KMS-11 (cell line): Measurements from ENCODE around the gene RALGDS.

Source experiments
- H2AFZ ChIP-seq: fragments of 200-600 bp; sonication (generic); 2 replicates; pipeline ENCODE4 v1.6.1; 2016; ENCODE audit warnings: antibody characterized with exemption, mixed run types, low read depth
- H3K27ac ChIP-seq: fragments of 200-600 bp; sonication (generic); 2 replicates; pipeline ENCODE4 v1.6.1; 2016; ENCODE audit warnings: mild to moderate bottlenecking, mixed run types
- H3K27me3 ChIP-seq: fragments of 200-600 bp; sonication (generic); 2 replicates; pipeline ENCODE4 v1.6.1; 2017; ENCODE audit warnings: mild to moderate bottlenecking, low read depth, mixed run types, moderate library complexity; ENCODE audit not compliant: insufficient read depth
- H3K36me3 ChIP-seq: fragments of 200-600 bp; sonication (generic); 2 replicates; pipeline ENCODE4 v1.6.1; 2017; ENCODE audit warnings: mild to moderate bottlenecking, mixed run types; ENCODE audit not compliant: insufficient read depth
- H3K4me1 ChIP-seq: fragments of 200-600 bp; sonication (generic); 2 replicates; pipeline ENCODE4 v1.6.1; 2016; ENCODE audit warnings: mild to moderate bottlenecking, low read depth, mixed run types; ENCODE audit not compliant: poor library complexity, severe bottlenecking
- H3K4me2 ChIP-seq: fragments of 200-600 bp; sonication (generic); 2 replicates; pipeline ENCODE4 v1.7.0; 2016; ENCODE audit warnings: mild to moderate bottlenecking, mixed run types
- H3K4me3 ChIP-seq: fragments of 200-600 bp; sonication (generic); IDR thresholded peaks from 2 replicates; pipeline ENCODE4 v1.6.1; 2017; ENCODE audit warnings: low read depth, low read length, mixed read lengths; ENCODE audit not compliant: insufficient read depth
- H3K79me2 ChIP-seq: fragments of 200-600 bp; sonication (generic); 2 replicates; pipeline ENCODE4 v1.6.1; 2016; ENCODE audit warnings: low read depth, mixed run types; ENCODE audit not compliant: insufficient read depth
- H3K9ac ChIP-seq: fragments of 200-600 bp; sonication (generic); 2 replicates; pipeline ENCODE4 v1.6.1; 2016; ENCODE audit warnings: mild to moderate bottlenecking, mixed run types
- H4K20me1 ChIP-seq: fragments of 200-600 bp; sonication (generic); 2 replicates; pipeline ENCODE4 v1.6.1; 2016; ENCODE audit warnings: mild to moderate bottlenecking, mixed run types; ENCODE audit not compliant: insufficient read depth
- CTCF ChIP-seq: fragments of 200-600 bp; sonication (generic); conservative IDR thresholded peaks from 2 replicates; pipeline ENCODE4 v1.6.1; 2017; ENCODE audit warnings: low read depth, mild to moderate bottlenecking, antibody characterized with exemption, low read length, moderate library complexity, mixed read lengths

The RALGDS gene

GRCh38 chr9:133124907-133125275 is 3.9 kb upstream of the RALGDS start:
- TF ChIP-seq CTCF: no peak
- Histone ChIP-seq H3K79me2 (no peaks in the 10 kb centered on the region), H4K20me1 (no peaks in the 10 kb centered on the region)

DNA sequence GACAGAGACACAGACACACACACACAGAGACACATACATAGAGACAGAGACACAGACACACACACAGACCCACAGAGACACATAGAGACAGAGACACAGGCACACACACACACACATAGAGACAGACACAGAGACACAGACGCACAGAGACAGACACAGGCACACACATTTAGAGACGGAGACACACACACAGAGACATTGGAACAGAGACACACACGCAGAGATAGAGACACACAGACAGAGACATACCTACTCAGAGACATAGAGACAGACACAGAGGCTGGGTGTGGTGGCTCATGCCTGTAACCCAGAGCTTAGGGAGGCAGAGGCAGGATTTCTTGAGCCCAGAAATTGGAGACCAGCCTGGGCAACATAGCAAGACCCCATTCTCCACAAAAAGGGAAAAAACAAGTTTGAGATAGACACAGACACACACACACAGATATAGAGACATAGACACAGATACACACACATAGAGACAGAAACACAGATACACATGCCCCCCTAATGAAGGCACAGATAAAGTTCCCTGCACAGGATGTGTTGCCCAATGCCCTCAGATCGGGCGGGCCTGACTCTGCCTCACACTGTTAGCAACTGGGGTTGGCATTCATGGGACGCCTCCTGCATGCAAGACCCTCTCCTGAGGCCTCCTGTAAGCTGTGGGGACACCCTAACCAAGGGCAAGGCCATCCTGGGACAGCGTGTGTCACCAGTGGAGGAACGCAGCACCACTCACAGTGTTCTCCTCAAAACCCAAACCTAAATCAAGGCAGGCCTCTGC is 3.3 kb upstream of the RALGDS start:
- no peak for TF ChIP-seq CTCF
- H3K79me2 ChIP-seq: no peaks in the 10 kb centered on the region
- H3K27ac ChIP-seq: no peak overlapping the region
- no peaks in the 10 kb centered on the region for H3K36me3 ChIP-seq
- H3K4me3 ChIP-seq: no peak overlapping the region
- H3K9ac ChIP-seq: no peak overlapping the region
- H2AFZ ChIP-seq: no peak overlapping the region
- H3K4me1 ChIP-seq: peaks cover 5% of the 10 kb centered on the region
- H3K27me3 ChIP-seq: no peaks in the 10 kb centered on the region
- H3K4me2 ChIP-seq: no peak overlapping the region
- no peaks in the 10 kb centered on the region for H4K20me1 ChIP-seq

More at GRCh38 chr9:133124907-133125275, 3.9 kb upstream of the RALGDS start:
- Histone ChIP-seq H3K27me3 (no peaks in the 10 kb centered on the region), H3K9ac (no peak overlapping the region), H3K36me3 (no peaks in the 10 kb centered on the region), H3K4me3 (no peak overlapping the region), H3K27ac (no peak overlapping the region), H2AFZ (no peak overlapping the region), H3K4me1 (peaks cover 5% of the 10 kb centered on the region), H3K4me2 (no peak overlapping the region)

- H3K27me3 ChIP-seq: no peaks in the 10 kb centered on the region
- H3K9ac ChIP-seq: no peak overlapping the region
- no peak for TF ChIP-seq CTCF
- no peaks in the 10 kb centered on the region for H4K20me1 ChIP-seq
- no peak overlapping the region for H3K4me2 ChIP-seq
- H3K27ac ChIP-seq: no peak overlapping the region
- no peaks in the 10 kb centered on the region for H3K79me2 ChIP-seq
- no peaks in the 10 kb centered on the region for H3K36me3 ChIP-seq
- H2AFZ ChIP-seq: no peak overlapping the region
- H3K4me1 ChIP-seq: peaks cover 5% of the 10 kb centered on the region
- H3K4me3 ChIP-seq: no peak overlapping the region
Observed at GRCh38 chr9:133122935-133123611, 2.0 kb upstream of the RALGDS start.

DNA sequence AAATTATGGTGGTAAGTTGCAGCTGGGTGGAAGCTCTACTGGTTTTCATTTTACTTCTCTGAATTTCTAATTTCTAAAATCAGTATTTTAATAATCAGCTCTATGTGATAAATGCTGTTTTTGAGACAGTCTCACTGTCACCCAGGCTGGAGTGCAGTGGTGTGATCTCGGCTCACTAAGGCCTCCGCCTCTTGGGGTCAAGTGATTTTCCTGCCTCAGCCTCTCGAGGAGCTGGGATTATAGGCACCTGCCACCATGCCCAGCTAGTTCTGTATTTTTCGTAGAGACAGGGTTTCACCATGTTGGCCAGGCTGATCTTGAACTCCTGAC is 1.5 kb upstream of the RALGDS start:
- no peak for TF ChIP-seq CTCF
- H3K79me2 ChIP-seq: no peaks in the 10 kb centered on the region
- no peak overlapping the region for H3K27ac ChIP-seq
- no peaks in the 10 kb centered on the region for H4K20me1 ChIP-seq
- no peak overlapping the region for H3K4me2 ChIP-seq
- H2AFZ ChIP-seq: no peak overlapping the region
- H3K27me3 ChIP-seq: no peaks in the 10 kb centered on the region
- no peak overlapping the region for H3K9ac ChIP-seq
- peaks cover 5% of the 10 kb centered on the region for H3K4me1 ChIP-seq
- no peak overlapping the region for H3K4me3 ChIP-seq
- H3K36me3 ChIP-seq: no peaks in the 10 kb centered on the region
